ENCODE results near the gene CC2D1A. TPM values are rescaled to one million over a fixed set of nuclear protein-coding genes. Genes with fewer than 3 reads are reported as not detected.

The CC2D1A gene
- total and polyA plus RNA-seq, 2 donors (not counting 1 experiment from before 2014, with no cell fraction given): 34.3 to 47.2 TPM

DNA sequence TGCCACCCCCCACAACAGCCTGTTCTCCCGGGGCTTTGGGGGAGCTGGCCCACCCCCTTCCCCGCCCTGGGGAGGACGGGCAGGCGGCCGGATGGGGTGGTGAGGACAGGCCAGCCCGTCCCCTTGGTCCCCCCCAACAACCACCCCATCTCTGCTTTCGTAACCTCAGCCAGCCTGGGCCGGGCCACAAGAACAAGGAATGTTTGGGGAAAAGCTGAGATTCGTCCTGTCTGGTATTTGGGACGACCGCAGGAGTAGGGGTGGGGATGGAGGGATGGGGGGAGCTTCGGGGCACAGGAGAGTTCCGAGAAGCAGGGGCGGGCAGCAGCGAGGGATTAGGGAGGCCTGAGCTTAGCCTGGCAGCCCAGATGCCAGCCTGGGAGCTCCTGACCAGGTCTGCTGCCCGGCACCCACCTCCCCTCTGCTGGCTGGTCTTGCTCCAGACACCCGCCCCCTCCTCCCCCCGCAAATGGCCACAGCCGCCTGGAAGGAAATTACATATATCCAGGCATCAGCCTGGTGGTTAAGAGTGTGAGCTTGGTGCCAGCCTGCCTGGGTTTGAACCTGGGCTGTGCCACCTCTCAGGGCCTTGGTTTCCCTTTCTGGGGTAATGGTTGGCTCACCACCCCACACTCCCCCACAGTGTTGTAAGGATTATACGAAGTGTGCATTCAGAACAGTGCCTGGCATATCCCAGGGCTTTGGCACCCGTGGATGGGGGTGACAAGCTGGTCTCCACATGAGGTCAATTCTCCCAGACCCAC lies 32.5 kb downstream of the CC2D1A start, which contains the start of gene PODNL1:
Gene PODNL1, minus strand, starts transcription at position 117 of the 764 bp plus-strand sequence. CDS start 236 bp downstream, outside the sequence.
- Histone ChIP-seq H3K36me3 (replicated peaks in 1 of 2; ENCODE audit: control extremely low read depth in 1 of 2, control insufficient read depth in 1 of 2, extremely low read depth in 1 of 2, insufficient read depth in 2 of 2, low read length in 1 of 2) (no peaks in the 10 kb centered on the region), H3K27ac (ENCODE audit: low read length in 2 of 2) (no peak within 1 kb of the TSS), H3K79me2 (ENCODE audit: control insufficient read depth, insufficient read depth, low read length) (no peaks in the 10 kb centered on the region), H3K4me2 (replicated peaks; ENCODE audit: low read depth, low read length, poor library complexity, severe bottlenecking) (no peak within 1 kb of the TSS), H3K9ac (ENCODE audit: low read length) (no peak within 1 kb of the TSS), H3K9me3 (ENCODE audit: control extremely low read depth in 1 of 3, control insufficient read depth in 2 of 3, insufficient read depth in 1 of 3, low read length in 2 of 3) (peaks cover 0 to 6% (median 0%) of the 10 kb centered on the region in 3 donors), H3K27me3 (replicated peaks in 1 of 4; ENCODE audit: control extremely low read depth in 1 of 4, control insufficient read depth in 3 of 4, insufficient read depth in 4 of 4, low read length in 3 of 4) (peaks cover 0 to 22% (median 10%) of the 10 kb centered on the region in 4 experiments), H2AFZ (ENCODE audit: insufficient read depth, low read depth, low read length, poor library complexity, severe bottlenecking) (no peak within 1 kb of the TSS), H4K20me1 (ENCODE audit: control insufficient read depth, insufficient read depth, low read length, poor library complexity, severe bottlenecking) (no peaks in the 10 kb centered on the region), H3K4me3 (ENCODE audit: control extremely low read depth in 1 of 5, extremely low read depth in 1 of 5, insufficient read depth in 1 of 5, low read depth in 2 of 5, low read length in 4 of 5) (no peak within 1 kb of the TSS), H3K4me1 (ENCODE audit: control insufficient read depth in 2 of 2, insufficient read depth in 2 of 2, low read length in 2 of 2) (peaks cover 0 to 4% of the 10 kb centered on the region in 2 donors)
- POLR2A ChIA-PET: interaction anchor here (0.5 to 0.6 kb wide), 3 partner anchors 109 to 702 kb away, joined by 3 to 5 read pairs (median 3); no protein-coding TSS in a partner anchor
- Mint-ChIP-seq H3K4me1 (peaks cover 10% of the 10 kb centered on the region), H3K4me3 (no peak within 1 kb of the TSS), H3K9me3 (ENCODE audit: insufficient read depth) (no peaks in the 10 kb centered on the region), H3K27me3 (peaks cover 16% of the 10 kb centered on the region), H3K27ac (no peak within 1 kb of the TSS)
- intact Hi-C loops (cut with micrococcal nuclease): no loop called here
- TF ChIP-seq, protein P1, sequence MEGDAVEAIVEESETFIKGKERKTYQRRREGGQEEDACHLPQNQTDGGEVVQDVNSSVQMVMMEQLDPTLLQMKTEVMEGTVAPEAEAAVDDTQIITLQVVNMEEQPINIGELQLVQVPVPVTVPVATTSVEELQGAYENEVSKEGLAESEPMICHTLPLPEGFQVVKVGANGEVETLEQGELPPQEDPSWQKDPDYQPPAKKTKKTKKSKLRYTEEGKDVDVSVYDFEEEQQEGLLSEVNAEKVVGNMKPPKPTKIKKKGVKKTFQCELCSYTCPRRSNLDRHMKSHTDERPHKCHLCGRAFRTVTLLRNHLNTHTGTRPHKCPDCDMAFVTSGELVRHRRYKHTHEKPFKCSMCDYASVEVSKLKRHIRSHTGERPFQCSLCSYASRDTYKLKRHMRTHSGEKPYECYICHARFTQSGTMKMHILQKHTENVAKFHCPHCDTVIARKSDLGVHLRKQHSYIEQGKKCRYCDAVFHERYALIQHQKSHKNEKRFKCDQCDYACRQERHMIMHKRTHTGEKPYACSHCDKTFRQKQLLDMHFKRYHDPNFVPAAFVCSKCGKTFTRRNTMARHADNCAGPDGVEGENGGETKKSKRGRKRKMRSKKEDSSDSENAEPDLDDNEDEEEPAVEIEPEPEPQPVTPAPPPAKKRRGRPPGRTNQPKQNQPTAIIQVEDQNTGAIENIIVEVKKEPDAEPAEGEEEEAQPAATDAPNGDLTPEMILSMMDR (IDR thresholded peaks at IDR 0.05): no peak
- TF ChIP-seq EZH2 (IDR thresholded peaks at IDR 0.05; ENCODE audit: borderline replicate concordance, insufficient read depth, low read depth, low read length, poor library complexity, severe bottlenecking): no peak
- 27% methylated on average over 3 of the region's 21 CpGs for WGBS (ENCODE audit: insufficient coverage)
- CTCF ChIA-PET: interaction anchor here (0.6 kb wide), 1 partner anchor 153 kb away, joined by 4 read pairs; no protein-coding TSS in a partner anchor
- ATAC-seq (ENCODE audit: low read depth) (no peak), DNase-seq (no peak)

Data from B cell (primary cell).